ENCODE data around the gene RAD23B.
"Not testable (repeated sequence)": the region's sequence is repeated elsewhere in the genome, so short reads cannot be mapped to it uniquely, and the experiment has no call there.

Gene RAD23B

GRCh38 chr9:107294756-107295155 is 11.7 kb downstream of the RAD23B start:
- DNase-seq, result no peak

GRCh38 chr9:107295995-107296394 is 12.9 kb downstream of the RAD23B start:
- no peak for DNase-seq

GRCh38 chr9:107296592-107296991 is 13.5 kb downstream of the RAD23B start:
- DNase-seq, result not testable (repeated sequence)

- no peak for DNase-seq
Measured at GRCh38 chr9:107299437-107299836, 16.4 kb downstream of the RAD23B start.

GRCh38 chr9:107306308-107306707 is 23.2 kb downstream of the RAD23B start:
- no peak for DNase-seq

GRCh38 chr9:107307331-107307730 is 24.3 kb downstream of the RAD23B start:
- no peak for DNase-seq

- DNase-seq, result no peak
Measured at GRCh38 chr9:107308461-107308860, 25.4 kb downstream of the RAD23B start.

- no peak for DNase-seq
Measured at GRCh38 chr9:107309271-107309670, 26.2 kb downstream of the RAD23B start.

GRCh38 chr9:107312376-107313050 is 29.4 kb downstream of the RAD23B start:
- no peak for DNase-seq

- no peak for DNase-seq
Measured at GRCh38 chr9:107313555-107314096, 30.5 kb downstream of the RAD23B start.

GRCh38 chr9:107314763-107315162 is 31.7 kb downstream of the RAD23B start:
- no peak for DNase-seq

- DNase-seq, result no peak
Measured at GRCh38 chr9:107316795-107317661, 33.9 kb downstream of the RAD23B start.

GRCh38 chr9:107322643-107323042 is 39.6 kb downstream of the RAD23B start:
- no peak for DNase-seq

- no peak for DNase-seq
Measured at GRCh38 chr9:107323836-107324585, 40.9 kb downstream of the RAD23B start.

- DNase-seq, result no peak
Measured at GRCh38 chr9:107325842-107326241, 42.8 kb downstream of the RAD23B start.

GRCh38 chr9:107328510-107328909 is 45.4 kb downstream of the RAD23B start:
- no peak for DNase-seq

GRCh38 chr9:107330420-107330819 is 47.3 kb downstream of the RAD23B start:
- no peak for DNase-seq

GRCh38 chr9:107332883-107333282 is 49.8 kb downstream of the RAD23B start:
- DNase-seq, result no peak

GRCh38 chr9:107333363-107333762 is 50.3 kb downstream of the RAD23B start:
- no peak for DNase-seq

GRCh38 chr9:107334103-107334776 is 51.2 kb downstream of the RAD23B start:
- no peak for DNase-seq

- DNase-seq, result no peak
Measured at GRCh38 chr9:107335331-107335730, 52.3 kb downstream of the RAD23B start.

GRCh38 chr9:107336718-107337360 is 53.8 kb downstream of the RAD23B start:
- DNase-seq, result no peak
